Kidney (tissue), 14 donors: ENCODE measurements around the gene ETV6. TPM values are rescaled to one million over a fixed set of nuclear protein-coding genes. Genes with fewer than 3 reads are reported as not detected.

Experiments
- DNase-seq, 5 donors: peaks; one replicate each; pipeline ENCODE4 v3.0.0-alpha.2; 2013 to 2020
- FAIRE-seq: peaks from 2 replicates; lab custom pipeline; 2012; peaks lifted over from hg19 to GRCh38; lab: Jason Lieb, UNC
- H3K27ac ChIP-seq, 2 donors: one replicate each; pipeline ENCODE4 v1.7.0; 2013; ENCODE audit warnings: low read depth in 2 of 2, low read length in 2 of 2, inconsistent platforms in 1 of 2
- H3K27me3 ChIP-seq: one replicate; pipeline ENCODE4 v1.7.1; 2013; ENCODE audit warnings: low read length, inconsistent platforms; ENCODE audit not compliant: control insufficient read depth, insufficient read depth
- H3K36me3 ChIP-seq, 3 donors: one replicate each; pipeline versions ENCODE4 v1.7.0 to v1.7.1; 2013; ENCODE audit warnings: low read length in 3 of 3, control low read depth in 1 of 3, inconsistent platforms in 1 of 3; ENCODE audit not compliant: insufficient read depth in 3 of 3, control insufficient read depth in 2 of 3
- H3K4me1 ChIP-seq, 3 donors: one replicate each; pipeline versions ENCODE4 v1.7.0 to v1.7.1; 2013; ENCODE audit warnings: low read length in 3 of 3, inconsistent platforms in 1 of 3, low read depth in 1 of 3; ENCODE audit not compliant: control insufficient read depth in 2 of 3, insufficient read depth in 2 of 3
- H3K4me3 ChIP-seq, 3 donors: one replicate each; pipeline versions ENCODE4 v1.7.0 to v1.8.1; 2013; ENCODE audit warnings: low read length in 3 of 3, control low read depth in 1 of 3, inconsistent platforms in 1 of 3
- H3K9ac ChIP-seq, 3 donors: one replicate each; pipeline versions ENCODE4 v1.7.0 to v1.7.1; 2013; ENCODE audit warnings: low read length in 3 of 3, control low read depth in 1 of 3, inconsistent platforms in 1 of 3
- H3K9me3 ChIP-seq, 3 donors: one replicate each; pipeline versions ENCODE4 v1.7.0 to v1.7.1; 2013; ENCODE audit warnings: low read length in 3 of 3, control low read depth in 1 of 3, inconsistent platforms in 1 of 3; ENCODE audit not compliant: control insufficient read depth in 2 of 3, insufficient read depth in 1 of 3
- CTCF ChIP-seq: IDR thresholded peaks from 3 replicates; pipeline ENCODE4 v1.5.1; 2012; ENCODE audit warnings: mild to moderate bottlenecking, moderate library complexity, borderline replicate concordance; ENCODE audit not compliant: insufficient read depth; ENCODE audit errors: extremely low read depth
- intact Hi-C: fragments of 100-400 bp; cut with DNase I; formaldehyde crosslinking; loops from one replicate; pipeline ENCODE4 v1.11.1; 2022
- polyA plus RNA-seq: library from polyadenylated mRNA; stranded (reverse); fragments of 350-450 nt; fragmentation: Illumina TruSeq; extraction: RNeasy Lipid Tissue Mini Kit (QIAGEN cat#74804); gene quantifications from one replicate; pipeline ENCODE4 v1.2.3, GENCODE V29; 2014; ENCODE audit warnings: low read depth, low replicate concordance; ENCODE audit not compliant: insufficient read depth
- total RNA-seq: library from RNA; stranded (reverse); fragmentation: NEBNext Ultra II Directional; extraction: Animal tissue kit (Norgen Biotek cat#: 25700); gene quantifications from one replicate; pipeline ENCODE4 v1.2.1, GENCODE V29; 2021
- donor health status: control.
- donor health status: control.
- donor health status: control.
- donor health status: control.
- donor health status: control.
- donor health status: DM: yes; HTN: yes; CAD: no.
- donor health status: Normal renal cell carcinoma (clear cell type).

The ETV6 gene
- total and polyA plus RNA-seq, 2 donors from 2014 or later, result 5.2 to 59.8 TPM

- Histone ChIP-seq H3K4me1 (peaks cover 0 to 4% (median 0%) of the 10 kb centered on the region in 3 donors), H3K9ac (no peak overlapping the region), H3K9me3 (no peaks in the 10 kb centered on the region), H3K4me3 (no peak overlapping the region), H3K27me3 (no peaks in the 10 kb centered on the region), H3K27ac (no peak overlapping the region), H3K36me3 (no peaks in the 10 kb centered on the region)
- intact Hi-C loops, result no loop called here
- DNase-seq (no peak), FAIRE-seq (no peak)
- TF ChIP-seq CTCF, result no peak
Measured at GRCh38 chr12:11777962-11778361, 128.5 kb downstream of the ETV6 start.

DNA sequence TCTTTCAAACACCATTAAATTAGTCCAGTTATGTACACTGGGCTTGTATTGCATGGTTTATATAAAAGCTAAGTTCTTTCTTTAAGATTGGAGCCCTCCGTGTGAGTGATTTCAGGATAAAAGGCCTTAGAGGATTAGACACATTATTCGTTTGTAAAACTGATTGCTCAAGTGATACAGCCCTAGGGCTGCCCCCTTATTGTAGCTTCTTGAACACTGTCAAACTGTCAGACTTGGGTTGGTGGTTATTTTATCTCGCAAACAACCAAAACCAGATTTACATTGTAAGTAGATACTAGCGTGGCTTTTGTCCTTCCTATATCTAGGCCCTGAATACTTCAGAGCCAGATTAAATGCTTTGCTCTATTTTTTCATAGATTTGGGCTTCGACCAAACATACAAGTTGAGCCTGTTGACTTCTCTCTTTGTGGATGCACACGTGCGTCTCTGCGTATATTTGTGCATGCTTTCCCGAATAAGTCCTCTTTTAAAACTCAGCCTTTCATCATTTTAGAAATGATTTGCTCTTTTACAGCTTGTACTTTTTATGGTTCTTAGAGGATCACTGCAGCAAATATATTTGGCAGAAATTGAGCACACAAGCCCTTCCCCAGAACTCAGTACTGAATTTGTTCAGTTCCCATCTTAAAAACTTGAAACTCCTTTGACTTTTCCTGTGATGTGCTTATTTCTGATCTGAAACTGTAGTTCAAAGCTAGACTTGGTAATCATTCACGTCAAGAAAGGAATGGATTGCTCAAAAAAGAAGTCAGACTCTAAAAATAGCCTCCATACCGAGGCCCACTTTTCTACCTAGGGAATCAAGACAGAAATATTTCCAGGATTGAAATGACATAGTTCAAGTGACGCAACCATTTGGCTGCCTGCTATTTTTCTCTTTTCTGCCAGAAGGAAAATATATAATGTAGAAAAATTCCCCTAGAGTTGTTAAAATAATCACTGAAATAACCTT is 129.5 kb downstream of the ETV6 start:
- intact Hi-C loops, result no loop called here
- Histone ChIP-seq H3K9ac (no peak overlapping the region), H3K27ac (no peak overlapping the region), H3K9me3 (no peaks in the 10 kb centered on the region), H3K27me3 (no peaks in the 10 kb centered on the region), H3K4me3 (no peak overlapping the region), H3K4me1 (peaks cover 0 to 4% (median 0%) of the 10 kb centered on the region in 3 donors), H3K36me3 (no peaks in the 10 kb centered on the region)
- TF ChIP-seq CTCF, result no peak
- DNase-seq (no peak), FAIRE-seq (no peak)

DNA sequence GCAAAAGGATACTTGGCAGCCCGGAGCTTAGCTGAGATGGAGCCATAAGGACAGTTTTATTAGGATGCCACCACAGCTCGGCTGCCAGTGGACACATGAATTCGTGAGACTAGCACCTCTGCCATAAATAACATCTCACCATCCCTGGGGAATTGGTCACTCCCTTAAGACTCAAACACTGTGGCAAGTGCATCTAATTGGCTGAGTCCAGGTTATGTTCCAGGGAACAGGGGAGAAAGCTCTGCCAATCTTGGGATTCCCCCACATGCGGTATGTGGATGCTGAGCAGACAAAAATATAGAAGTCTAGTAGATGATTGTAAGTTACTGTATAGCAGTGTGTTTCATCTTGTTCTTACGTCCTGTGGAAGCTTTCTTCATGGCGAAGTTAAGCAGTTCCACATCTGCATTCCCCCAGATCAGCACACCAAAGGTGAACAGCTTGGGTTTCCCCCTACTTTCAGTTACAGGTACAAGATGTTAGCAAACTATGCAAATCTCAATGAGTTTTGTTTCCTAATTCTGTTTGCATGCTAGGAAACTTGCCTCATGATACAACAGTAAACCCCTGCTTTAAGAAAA is 131.1 kb downstream of the ETV6 start:
- Histone ChIP-seq H3K36me3 (no peaks in the 10 kb centered on the region), H3K27me3 (no peaks in the 10 kb centered on the region), H3K9me3 (no peaks in the 10 kb centered on the region), H3K4me3 (no peak overlapping the region), H3K4me1 (peaks cover 0 to 6% (median 0%) of the 10 kb centered on the region in 3 donors), H3K9ac (no peak overlapping the region), H3K27ac (no peak overlapping the region)
- DNase-seq (no peak), FAIRE-seq (no peak)
- intact Hi-C loops, result no loop called here
- TF ChIP-seq CTCF, result no peak
